ENCODE results near the gene COPS6.

GRCh38 chr7:100059251-100059739 lies 29.5 kb upstream of the COPS6 start:
- TF ChIP-seq EZH2 (IDR thresholded peaks at IDR 0.05; ENCODE audit: borderline replicate concordance, insufficient read depth, low read depth, low read length, poor library complexity, severe bottlenecking), result no peak
- no peak for TF ChIP-seq CTCF (IDR thresholded peaks at IDR 0.05)
